Mucosa of rectum (tissue), 2 donors: ENCODE measurements around the gene CTTNBP2.
A peak's percentile ranks its signal among the peaks of the same experiment; 100 is the strongest.

Source experiments
- H3K27ac ChIP-seq, 2 donors: one replicate each; pipeline ENCODE4 v1.7.0; 2013; ENCODE audit warnings: inconsistent platforms in 2 of 2, low read depth in 2 of 2, low read length in 2 of 2
- H3K27me3 ChIP-seq, 2 donors: one replicate each; pipeline ENCODE4 v1.7.0; 2013; ENCODE audit warnings: low read length in 2 of 2; ENCODE audit not compliant: control insufficient read depth in 2 of 2, insufficient read depth in 2 of 2
- H3K36me3 ChIP-seq, 2 donors: one replicate each; pipeline ENCODE4 v1.7.0; 2013; ENCODE audit warnings: low read length in 2 of 2; ENCODE audit not compliant: control insufficient read depth in 2 of 2, insufficient read depth in 2 of 2
- H3K4me1 ChIP-seq, 2 donors: one replicate each; pipeline ENCODE4 v1.7.0; 2013; ENCODE audit warnings: low read length in 2 of 2, mild to moderate bottlenecking in 1 of 2; ENCODE audit not compliant: control insufficient read depth in 2 of 2, insufficient read depth in 2 of 2
- H3K4me3 ChIP-seq, 2 donors: one replicate each; pipeline ENCODE4 v1.7.0; 2013; ENCODE audit warnings: low read length in 2 of 2
- H3K9ac ChIP-seq, 2 donors: one replicate each; pipeline ENCODE4 v1.7.0; 2013; ENCODE audit warnings: low read length in 2 of 2, low read depth in 1 of 2, mild to moderate bottlenecking in 1 of 2
- H3K9me3 ChIP-seq, 2 donors: one replicate each; pipeline ENCODE4 v1.7.0; 2013; ENCODE audit warnings: low read length in 2 of 2; ENCODE audit not compliant: control insufficient read depth in 2 of 2
- donor health status: healthy.
- donor health status: Normal muscosa, but diverticular disease.

The CTTNBP2 gene

GRCh38 chr7:117873310-117874190 lies at the start of gene CTTNBP2:
CTTNBP2 (minus strand) TSS chr7:117873441; CDS start chr7:117873415, 26 bp downstream.
- Histone ChIP-seq H3K27ac (peak within 1 kb of the TSS; percentile 34 to 59), H3K36me3 (no peaks in the 10 kb centered on the region), H3K9ac (peak within 1 kb of the TSS; percentile 29 to 36), H3K27me3 (peaks cover 14 to 19% of the 10 kb centered on the region in 2 donors), H3K4me1 (peaks cover 0 to 4% of the 10 kb centered on the region in 2 donors), H3K4me3 (peak within 1 kb of the TSS; percentile 56 to 73), H3K9me3 (no peaks in the 10 kb centered on the region)

- Histone ChIP-seq H3K4me1 (no peaks in the 10 kb centered on the region), H3K36me3 (no peaks in the 10 kb centered on the region), H3K9ac (no peak overlapping the region), H3K27ac (no peak overlapping the region), H3K27me3 (no peaks in the 10 kb centered on the region), H3K9me3 (no peaks in the 10 kb centered on the region), H3K4me3 (no peak overlapping the region)
These were observed 43.1 kb upstream of the CTTNBP2 start for GRCh38 chr7:117916309-117916708.

GRCh38 chr7:117912421-117912820 lies 39.2 kb upstream of the CTTNBP2 start:
- H3K4me1 ChIP-seq: no peaks in the 10 kb centered on the region
- H3K27me3 ChIP-seq: no peaks in the 10 kb centered on the region
- no peaks in the 10 kb centered on the region for H3K9me3 ChIP-seq

GRCh38 chr7:117908031-117908795 lies 35.0 kb upstream of the CTTNBP2 start:
- H3K27me3 ChIP-seq: no peaks in the 10 kb centered on the region

More at GRCh38 chr7:117912421-117912820, 39.2 kb upstream of the CTTNBP2 start:
- no peak overlapping the region for H3K27ac ChIP-seq
- H3K9ac ChIP-seq: no peak overlapping the region
- H3K4me3 ChIP-seq: no peak overlapping the region
- no peaks in the 10 kb centered on the region for H3K36me3 ChIP-seq

GRCh38 chr7:117907049-117907640 lies 33.9 kb upstream of the CTTNBP2 start:
- H3K27me3 ChIP-seq: no peaks in the 10 kb centered on the region
- H3K4me3 ChIP-seq: no peak overlapping the region
- no peak overlapping the region for H3K9ac ChIP-seq
- no peaks in the 10 kb centered on the region for H3K9me3 ChIP-seq
- no peaks in the 10 kb centered on the region for H3K36me3 ChIP-seq
- no peak overlapping the region for H3K27ac ChIP-seq
- H3K4me1 ChIP-seq: no peaks in the 10 kb centered on the region

More at GRCh38 chr7:117908031-117908795, 35.0 kb upstream of the CTTNBP2 start:
- Histone ChIP-seq H3K4me1 (no peaks in the 10 kb centered on the region), H3K9me3 (no peaks in the 10 kb centered on the region), H3K4me3 (no peak overlapping the region), H3K27ac (no peak overlapping the region), H3K36me3 (no peaks in the 10 kb centered on the region), H3K9ac (no peak overlapping the region)

- H3K36me3 ChIP-seq: no peaks in the 10 kb centered on the region
These were observed 29.2 kb upstream of the CTTNBP2 start for GRCh38 chr7:117902314-117902889.

GRCh38 chr7:117901089-117901797 lies 28.0 kb upstream of the CTTNBP2 start:
- Histone ChIP-seq H3K36me3 (no peaks in the 10 kb centered on the region), H3K27me3 (no peaks in the 10 kb centered on the region), H3K27ac (no peak overlapping the region), H3K4me3 (no peak overlapping the region), H3K9me3 (no peaks in the 10 kb centered on the region), H3K4me1 (no peaks in the 10 kb centered on the region), H3K9ac (no peak overlapping the region)

More at GRCh38 chr7:117902314-117902889, 29.2 kb upstream of the CTTNBP2 start:
- no peak overlapping the region for H3K4me3 ChIP-seq
- H3K27ac ChIP-seq: no peak overlapping the region
- no peak overlapping the region for H3K9ac ChIP-seq
- no peaks in the 10 kb centered on the region for H3K27me3 ChIP-seq
- H3K9me3 ChIP-seq: no peaks in the 10 kb centered on the region
- no peaks in the 10 kb centered on the region for H3K4me1 ChIP-seq

GRCh38 chr7:117896339-117896738 lies 23.1 kb upstream of the CTTNBP2 start:
- H3K27ac ChIP-seq: no peak overlapping the region
- H3K27me3 ChIP-seq: no peaks in the 10 kb centered on the region
- H3K36me3 ChIP-seq: no peaks in the 10 kb centered on the region
- no peaks in the 10 kb centered on the region for H3K9me3 ChIP-seq
- no peak overlapping the region for H3K9ac ChIP-seq
- no peak overlapping the region for H3K4me3 ChIP-seq
- H3K4me1 ChIP-seq: no peaks in the 10 kb centered on the region

GRCh38 chr7:117895276-117895675 lies 22.0 kb upstream of the CTTNBP2 start:
- H3K36me3 ChIP-seq: no peaks in the 10 kb centered on the region
- H3K9me3 ChIP-seq: no peaks in the 10 kb centered on the region
- H3K9ac ChIP-seq: no peak overlapping the region
- no peak overlapping the region for H3K4me3 ChIP-seq
- H3K4me1 ChIP-seq: no peaks in the 10 kb centered on the region
- no peaks in the 10 kb centered on the region for H3K27me3 ChIP-seq
- no peak overlapping the region for H3K27ac ChIP-seq
